HepG2 (cell line): ENCODE data around the gene THADA. TPM values are rescaled to one million over a fixed set of nuclear protein-coding genes. Genes with fewer than 3 reads are reported as not detected.

ENCODE experiments used
- CSRNP2 ChIP-seq: sonication (generic); formaldehyde crosslinking; conservative IDR thresholded peaks from 2 replicates; pipeline ENCODE4 v1.8.0; 2022; ENCODE audit warnings: low read depth, missing genetic modification reagents
- ETS1 ChIP-seq: sonication (generic); formaldehyde crosslinking; IDR thresholded peaks from 2 replicates; pipeline ENCODE4 v1.4.0; 2020; ENCODE audit warnings: missing genetic modification reagents
- FOXO1 ChIP-seq: sonication (generic); formaldehyde crosslinking; IDR thresholded peaks from 2 replicates; pipeline ENCODE4 v1.4.0; 2020; ENCODE audit warnings: missing genetic modification reagents
- GATAD1 ChIP-seq: IDR thresholded peaks from 2 replicates; pipeline ENCODE4 v1.6.1; 2016; ENCODE audit warnings: missing genetic modification reagents, missing compliant biosample characterization
- GMEB2 ChIP-seq: IDR thresholded peaks from 2 replicates; pipeline ENCODE4 v1.6.1; 2016; ENCODE audit warnings: missing biosample characterization, missing genetic modification reagents, low read depth
- HNF1B ChIP-seq: sonication (generic); formaldehyde crosslinking; IDR thresholded peaks from 2 replicates; pipeline ENCODE4 v1.5.1; 2020; ENCODE audit warnings: mild to moderate bottlenecking, moderate library complexity, missing genetic modification reagents
- HOXA5 ChIP-seq: sonication (generic); formaldehyde crosslinking; IDR thresholded peaks from 2 replicates; pipeline ENCODE4 v1.4.0; 2020; ENCODE audit warnings: missing genetic modification reagents
- JUND ChIP-seq: sonication (generic); formaldehyde crosslinking; IDR thresholded peaks from 2 replicates; pipeline ENCODE4 v1.8.0; 2022; ENCODE audit warnings: mild to moderate bottlenecking, missing genetic modification reagents
- KLF13 ChIP-seq: sonication (generic); formaldehyde crosslinking; IDR thresholded peaks from 2 replicates; pipeline ENCODE4 v1.4.0; 2020; ENCODE audit warnings: mild to moderate bottlenecking, missing genetic modification reagents
- NR2F2 ChIP-seq: IDR thresholded peaks from 2 replicates; pipeline ENCODE4 v1.6.1; 2012; ENCODE audit warnings: low read depth, inconsistent platforms, borderline replicate concordance
- PAX8 ChIP-seq: sonication (generic); formaldehyde crosslinking; IDR thresholded peaks from 2 replicates; pipeline ENCODE4 v1.8.0; 2022; ENCODE audit warnings: mild to moderate bottlenecking, missing genetic modification reagents, borderline replicate concordance
- RFX5 ChIP-seq: IDR thresholded peaks from 2 replicates; pipeline ENCODE4 v1.6.1; 2011; ENCODE audit warnings: low read depth, low read length, improper control_type of control experiment
- SOX6 ChIP-seq, 2 experiments: fragments of 450-650 bp in 1 of 2; sonication (generic) in 1 of 2; formaldehyde crosslinking in 1 of 2; IDR thresholded peaks; 2 replicates each; pipeline versions ENCODE4 v1.4.0 to v1.6.1; 2017 to 2020; ENCODE audit warnings: antibody characterized with exemption in 1 of 2, mild to moderate bottlenecking in 1 of 2, missing genetic modification reagents in 1 of 2
- ZBTB33 ChIP-seq: sonication (generic); formaldehyde crosslinking; IDR thresholded peaks from 2 replicates; pipeline ENCODE4 v1.4.0; 2020; ENCODE audit warnings: missing genetic modification reagents
- ZBTB7A ChIP-seq: sonication (generic); formaldehyde crosslinking; IDR thresholded peaks from 2 replicates; pipeline ENCODE4 v1.8.0; 2022; ENCODE audit warnings: mild to moderate bottlenecking, missing genetic modification reagents
- ZKSCAN5 ChIP-seq: sonication (generic); formaldehyde crosslinking; IDR thresholded peaks from 2 replicates; pipeline ENCODE4 v1.5.1; 2020; ENCODE audit warnings: mild to moderate bottlenecking, missing genetic modification reagents
- ZNF564 ChIP-seq: sonication (generic); formaldehyde crosslinking; IDR thresholded peaks from 2 replicates; pipeline ENCODE4 v1.8.1; 2023; ENCODE audit warnings: mild to moderate bottlenecking, missing genetic modification reagents
- ZNF576 ChIP-seq: sonication (generic); formaldehyde crosslinking; IDR thresholded peaks from 2 replicates; pipeline ENCODE4 v1.4.0; 2020; ENCODE audit warnings: mild to moderate bottlenecking, missing genetic modification reagents
- ZNF691 ChIP-seq: sonication (generic); formaldehyde crosslinking; IDR thresholded peaks from 2 replicates; pipeline ENCODE4 v1.4.0; 2020; ENCODE audit warnings: missing genetic modification reagents, low read depth, mild to moderate bottlenecking, borderline replicate concordance
- polyA plus RNA-seq, 8 experiments: library from polyadenylated mRNA; depleted of rRNA in 3 of 8; stranded (reverse) in 7 of 8; unstranded in 1 of 8; fragments of >200 nt; fragmentation: Illumina TruSeq in 4 of 8; extraction: Trizol in 4 of 8; gene quantifications; 2 replicates each; pipeline versions ENCODE4 v1.2.1 to v1.2.3, GENCODE V29; 2011 to 2016; ENCODE audit warnings: low read depth in 4 of 8, missing spikeins in 1 of 8, mixed read lengths in 1 of 8; ENCODE audit not compliant: insufficient read depth in 1 of 8
- total RNA-seq, 5 experiments: library from RNA; depleted of rRNA; stranded (reverse); fragments of >200 nt; fragmentation: Illumina TruSeq; extraction: Trizol; gene quantifications; 2 replicates each; pipeline ENCODE4 v1.2.3, GENCODE V29; 2016; ENCODE audit warnings: low read depth in 1 of 5

The THADA gene
- total and polyA plus RNA-seq, 2 of the 13 experiments (the other 11 are each of a cell fraction or from before 2014, with no cell fraction given): 12.7 to 21.7 TPM

GRCh38 chr2:43188561-43189386 lies 407.1 kb downstream of the THADA start (continued):
- TF ChIP-seq HNF1B (CRISPR knock-in tag) (0 out of 2 replicates have a peak, but pooled peaks have one; percentile 57), CSRNP2 (CRISPR knock-in tag) (no peak), GATAD1 (CRISPR knock-in tag) (no peak; the same call in 1 of the 2 replicates), ETS1 (no peak), ZBTB7A (peak; percentile 48; the same call in 1 of the 2 replicates), GMEB2 (CRISPR knock-in tag) (no peak), KLF13 (peak; percentile 75; the same call in 1 of the 2 replicates), SOX6 (IDR thresholded peaks at IDR 0.05) (no peak), SOX6 (CRISPR knock-in tag; IDR thresholded peaks at IDR 0.05) (peak; percentile 58), ZKSCAN5 (no peak), ZNF691 (peak; percentile 10; the same call in 1 of the 2 replicates), JUND (CRISPR knock-in tag) (no peak), NR2F2 (peak; percentile 60; the same call in 1 of the 2 replicates), HOXA5 (CRISPR knock-in tag) (no peak), RFX5 (no peak), FOXO1 (CRISPR knock-in tag) (peak; percentile 56; the same call in 1 of the 2 replicates), ZBTB33 (CRISPR knock-in tag) (no peak), ZNF564 (CRISPR knock-in tag) (peak; percentile 46; the same call in 1 of the 2 replicates), PAX8 (CRISPR knock-in tag) (no peak), ZNF576 (CRISPR knock-in tag) (0 out of 2 replicates have a peak, but pooled peaks have one; percentile 20)
